K562 (cell line): Measurements from ENCODE around the gene CSPG5. TPM values are rescaled to one million over a fixed set of nuclear protein-coding genes. Genes with fewer than 3 reads are reported as not detected.

Experiments used
- C11orf30 ChIP-seq: fragments of 450-650 bp; IDR thresholded peaks from 2 replicates; pipeline ENCODE4 v1.6.1; 2016; ENCODE audit warnings: low read depth, mild to moderate bottlenecking
- CHD2 ChIP-seq: IDR thresholded peaks from 2 replicates; pipeline ENCODE4 v1.6.1; 2011; ENCODE audit warnings: low read depth, low read length
- CHD4 ChIP-seq: fragments of 200-600 bp; sonication (generic); IDR thresholded peaks from 3 replicates; pipeline ENCODE4 v1.6.1; 2012; ENCODE audit warnings: low read depth, mild to moderate bottlenecking, mixed read lengths, low read length, inconsistent platforms; ENCODE audit not compliant: insufficient read depth, insufficient replicate concordance, poor library complexity, severe bottlenecking
- EP400 ChIP-seq: fragments of 450-650 bp; IDR thresholded peaks from 2 replicates; pipeline ENCODE4 v1.6.1; 2017; ENCODE audit warnings: antibody characterized with exemption, mild to moderate bottlenecking, moderate library complexity
- GTF2A2 ChIP-seq: IDR thresholded peaks from 2 replicates; pipeline ENCODE4 v1.6.1; 2016; ENCODE audit warnings: mild to moderate bottlenecking, missing genetic modification characterization, missing compliant biosample characterization
- HLTF ChIP-seq: fragments of 450-650 bp; IDR thresholded peaks from 2 replicates; pipeline ENCODE4 v1.6.1; 2016
- HMGN3 ChIP-seq: IDR thresholded peaks from 2 replicates; pipeline ENCODE4 v1.6.1; 2011; ENCODE audit warnings: borderline replicate concordance, low read depth, mild to moderate bottlenecking, mixed read lengths, low read length; ENCODE audit not compliant: insufficient read length; ENCODE audit errors: extremely low read depth
- MIER1 ChIP-seq: fragments of 450-650 bp; IDR thresholded peaks from 2 replicates; pipeline ENCODE4 v1.6.1; 2016; ENCODE audit warnings: antibody characterized with exemption, mild to moderate bottlenecking, low read depth
- PHB2 ChIP-seq: fragments of 450-650 bp; IDR thresholded peaks from 2 replicates; pipeline ENCODE4 v1.6.1; 2017; ENCODE audit warnings: low read depth
- RBBP5 ChIP-seq: fragments of 200-600 bp; sonication (generic); IDR thresholded peaks from 2 replicates; pipeline ENCODE4 v1.6.1; 2012; ENCODE audit warnings: borderline replicate concordance, mild to moderate bottlenecking, low read length, control low read depth, inconsistent platforms; ENCODE audit not compliant: insufficient read depth, poor library complexity, severe bottlenecking
- RFX7 ChIP-seq: fragments of 250-450 bp; sonication (Bioruptor Pico); IDR thresholded peaks from 2 replicates; pipeline ENCODE4 v1.5.1; 2021; ENCODE audit warnings: mild to moderate bottlenecking
- RUNX1 ChIP-seq: sonication (generic); IDR thresholded peaks from 2 replicates; pipeline ENCODE4 v1.6.1; 2016; ENCODE audit warnings: antibody characterized with exemption, low read depth
- SMARCA4 ChIP-seq: fragments of 450-650 bp; IDR thresholded peaks from 2 replicates; pipeline ENCODE4 v1.6.1; 2016
- SMARCC2 ChIP-seq: fragments of 450-650 bp; IDR thresholded peaks from 2 replicates; pipeline ENCODE4 v1.6.1; 2017; ENCODE audit warnings: antibody characterized with exemption, moderate library complexity, mild to moderate bottlenecking, low read depth
- TAF1 ChIP-seq: IDR thresholded peaks from 2 replicates; pipeline ENCODE4 v1.6.1; 2011; ENCODE audit warnings: mild to moderate bottlenecking, low read length, moderate library complexity; ENCODE audit not compliant: insufficient read depth, control insufficient read depth, severe bottlenecking; ENCODE audit errors: extremely low read depth
- TCF3 ChIP-seq: sonication (generic); formaldehyde crosslinking; IDR thresholded peaks from 2 replicates; pipeline ENCODE4 v1.4.0; 2020; ENCODE audit warnings: mild to moderate bottlenecking, missing genetic modification reagents
- TCF7L2 ChIP-seq: fragments of 150-350 bp; IDR thresholded peaks from 2 replicates; pipeline ENCODE4 v1.6.1; 2016; ENCODE audit warnings: low read depth, mild to moderate bottlenecking, low read length, moderate library complexity
- ZEB2 ChIP-seq: fragments of 450-650 bp; IDR thresholded peaks from 2 replicates; pipeline ENCODE4 v1.6.1; 2016
- ZKSCAN8 ChIP-seq: fragments of 200-800 bp; sonication (Bioruptor generic); IDR thresholded peaks from 2 replicates; pipeline ENCODE4 v1.6.1; 2016; ENCODE audit warnings: missing genetic modification characterization, missing compliant biosample characterization
- ZNF282 ChIP-seq: sonication (generic); formaldehyde crosslinking; IDR thresholded peaks from 2 replicates; pipeline ENCODE4 v1.8.1; 2023; ENCODE audit warnings: missing genetic modification reagents
- ZNF384 ChIP-seq: IDR thresholded peaks from 2 replicates; pipeline ENCODE4 v1.6.1; 2012; ENCODE audit warnings: low read depth, low read length, improper control_type of control experiment
- polyA plus RNA-seq, 8 experiments: library from polyadenylated mRNA; depleted of rRNA in 4 of 8; stranded (reverse) in 5 of 8; unstranded in 3 of 8; fragments of >200 nt; fragmentation: Nextera tagmentation in 2 of 8; fragmentation: Illumina TruSeq in 1 of 8; extraction: Ambion mirVana in 2 of 8; extraction: Trizol in 1 of 8; gene quantifications; 2 replicates each; pipeline versions ENCODE4 v1.2.1 to v1.2.3, GENCODE V29; 2011 to 2014; ENCODE audit warnings: inconsistent platforms in 1 of 8, missing spikeins in 1 of 8
- total RNA-seq, 7 experiments: library from RNA; depleted of rRNA in 6 of 7; stranded (reverse); fragments of >200 nt in 6 of 7; fragmentation: Illumina TruSeq in 2 of 7; extraction: Trizol in 2 of 7; gene quantifications; 2 replicates each; pipeline versions ENCODE4 v1.2.1 to v1.2.3, GENCODE V29; 2011 to 2021; ENCODE audit warnings: low replicate concordance in 1 of 7
- TF ChIP-seq, protein P1 (sequence below): fragments of 250-450 bp; sonication (Bioruptor Pico); IDR thresholded peaks from 2 replicates; pipeline ENCODE4 v1.6.1; 2021; ENCODE audit warnings: mild to moderate bottlenecking
- TF ChIP-seq, protein P2 (sequence below): fragments of 450-650 bp; IDR thresholded peaks from 2 replicates; pipeline ENCODE4 v1.7.0; 2016; ENCODE audit warnings: borderline replicate concordance
- TF ChIP-seq, protein P3 (sequence below): fragments of 450-650 bp; IDR thresholded peaks from 2 replicates; pipeline ENCODE4 v1.6.1; 2016
- TF ChIP-seq, protein P4 (sequence below), 3 experiments: IDR thresholded peaks in 2 of 3; conservative IDR thresholded peaks in 1 of 3; 2 replicates each; pipeline ENCODE4 v1.5.1; 2011 to 2012; ENCODE audit warnings: low read length in 3 of 3, mild to moderate bottlenecking in 3 of 3, control low read depth in 2 of 3, improper control_type of control experiment in 1 of 3, inconsistent platforms in 1 of 3, low read depth in 1 of 3, mixed read lengths in 1 of 3, moderate library complexity in 1 of 3; ENCODE audit not compliant: insufficient read depth in 2 of 3

The CSPG5 gene
- total and polyA plus RNA-seq, 9 of the 15 experiments (the other 6 are each of a cell fraction or from before 2014, with no cell fraction given), result 0.06 to 3.3 (median 2.4) TPM

GRCh38 chr3:47515864-47516319 lies 62.8 kb downstream of the CSPG5 start (continued):
- TF ChIP-seq RUNX1 (no peak), ZKSCAN8 (CRISPR knock-in tag) (no peak), TCF7L2 (no peak), EP400 (peak; percentile 46), SMARCC2 (peak; percentile 68; the same call in 1 of the 2 replicates), SMARCA4 (peak; percentile 72; the same call in 1 of the 2 replicates), ZNF384 (0 out of 2 replicates have a peak, but pooled peaks have one; percentile 46), HMGN3 (no peak), CHD4 (no peak), CHD2 (no peak), MIER1 (0 out of 2 replicates have a peak, but pooled peaks have one; percentile 18), ZEB2 (no peak; the same call in 1 of the 2 replicates), ZNF282 (no peak), RFX7 (CRISPR knock-in tag) (no peak), C11orf30 (no peak), GTF2A2 (tag) (no peak), TAF1 (no peak), RBBP5 (peak; percentile 25), HLTF (0 out of 2 replicates have a peak, but pooled peaks have one; percentile 46), PHB2 (peak; percentile 31; the same call in 1 of the 2 replicates), TCF3 (no peak)
- TF ChIP-seq, protein P1, sequence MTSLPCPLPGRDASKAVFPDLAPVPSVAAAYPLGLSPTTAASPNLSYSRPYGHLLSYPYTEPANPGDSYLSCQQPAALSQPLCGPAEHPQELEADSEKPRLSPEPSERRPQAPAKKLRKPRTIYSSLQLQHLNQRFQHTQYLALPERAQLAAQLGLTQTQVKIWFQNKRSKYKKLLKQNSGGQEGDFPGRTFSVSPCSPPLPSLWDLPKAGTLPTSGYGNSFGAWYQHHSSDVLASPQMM (CRISPR knock-in tag), result no peak
- TF ChIP-seq, protein P2, sequence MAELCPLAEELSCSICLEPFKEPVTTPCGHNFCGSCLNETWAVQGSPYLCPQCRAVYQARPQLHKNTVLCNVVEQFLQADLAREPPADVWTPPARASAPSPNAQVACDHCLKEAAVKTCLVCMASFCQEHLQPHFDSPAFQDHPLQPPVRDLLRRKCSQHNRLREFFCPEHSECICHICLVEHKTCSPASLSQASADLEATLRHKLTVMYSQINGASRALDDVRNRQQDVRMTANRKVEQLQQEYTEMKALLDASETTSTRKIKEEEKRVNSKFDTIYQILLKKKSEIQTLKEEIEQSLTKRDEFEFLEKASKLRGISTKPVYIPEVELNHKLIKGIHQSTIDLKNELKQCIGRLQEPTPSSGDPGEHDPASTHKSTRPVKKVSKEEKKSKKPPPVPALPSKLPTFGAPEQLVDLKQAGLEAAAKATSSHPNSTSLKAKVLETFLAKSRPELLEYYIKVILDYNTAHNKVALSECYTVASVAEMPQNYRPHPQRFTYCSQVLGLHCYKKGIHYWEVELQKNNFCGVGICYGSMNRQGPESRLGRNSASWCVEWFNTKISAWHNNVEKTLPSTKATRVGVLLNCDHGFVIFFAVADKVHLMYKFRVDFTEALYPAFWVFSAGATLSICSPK, result peak; percentile 50; the same call in 1 of the 2 replicates
- TF ChIP-seq, protein P3, sequence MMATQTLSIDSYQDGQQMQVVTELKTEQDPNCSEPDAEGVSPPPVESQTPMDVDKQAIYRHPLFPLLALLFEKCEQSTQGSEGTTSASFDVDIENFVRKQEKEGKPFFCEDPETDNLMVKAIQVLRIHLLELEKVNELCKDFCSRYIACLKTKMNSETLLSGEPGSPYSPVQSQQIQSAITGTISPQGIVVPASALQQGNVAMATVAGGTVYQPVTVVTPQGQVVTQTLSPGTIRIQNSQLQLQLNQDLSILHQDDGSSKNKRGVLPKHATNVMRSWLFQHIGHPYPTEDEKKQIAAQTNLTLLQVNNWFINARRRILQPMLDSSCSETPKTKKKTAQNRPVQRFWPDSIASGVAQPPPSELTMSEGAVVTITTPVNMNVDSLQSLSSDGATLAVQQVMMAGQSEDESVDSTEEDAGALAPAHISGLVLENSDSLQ, result 0 out of 2 replicates have a peak, but pooled peaks have one; percentile 2
- TF ChIP-seq, protein P4, sequence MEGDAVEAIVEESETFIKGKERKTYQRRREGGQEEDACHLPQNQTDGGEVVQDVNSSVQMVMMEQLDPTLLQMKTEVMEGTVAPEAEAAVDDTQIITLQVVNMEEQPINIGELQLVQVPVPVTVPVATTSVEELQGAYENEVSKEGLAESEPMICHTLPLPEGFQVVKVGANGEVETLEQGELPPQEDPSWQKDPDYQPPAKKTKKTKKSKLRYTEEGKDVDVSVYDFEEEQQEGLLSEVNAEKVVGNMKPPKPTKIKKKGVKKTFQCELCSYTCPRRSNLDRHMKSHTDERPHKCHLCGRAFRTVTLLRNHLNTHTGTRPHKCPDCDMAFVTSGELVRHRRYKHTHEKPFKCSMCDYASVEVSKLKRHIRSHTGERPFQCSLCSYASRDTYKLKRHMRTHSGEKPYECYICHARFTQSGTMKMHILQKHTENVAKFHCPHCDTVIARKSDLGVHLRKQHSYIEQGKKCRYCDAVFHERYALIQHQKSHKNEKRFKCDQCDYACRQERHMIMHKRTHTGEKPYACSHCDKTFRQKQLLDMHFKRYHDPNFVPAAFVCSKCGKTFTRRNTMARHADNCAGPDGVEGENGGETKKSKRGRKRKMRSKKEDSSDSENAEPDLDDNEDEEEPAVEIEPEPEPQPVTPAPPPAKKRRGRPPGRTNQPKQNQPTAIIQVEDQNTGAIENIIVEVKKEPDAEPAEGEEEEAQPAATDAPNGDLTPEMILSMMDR (IDR thresholded peaks at IDR 0.05 in 2 of 3, conservative IDR thresholded peaks at IDR 0.05 in 1 of 3; ENCODE audit: insufficient read depth in 2 of 3, low read depth in 1 of 3, low read length in 3 of 3), result 0 out of 6 replicates have a peak, but pooled peaks of 1 of the 3 experiments have one; percentile 1
